ENCODE results near the gene TSC22D2.
A peak's percentile ranks its signal among the peaks of the same experiment; 100 is the strongest.
"Not testable (repeated sequence)": the region's sequence is repeated elsewhere in the genome, so short reads cannot be mapped to it uniquely, and the experiment has no call there.

The TSC22D2 gene

GRCh38 chr3:150495563-150496168, 87.6 kb downstream of the TSC22D2 start:
- Histone ChIP-seq H3K27me3 (ENCODE audit: insufficient read depth, low read depth, severe bottlenecking) (no peaks in the 10 kb centered on the region), H3K9me3 (ENCODE audit: severe bottlenecking) (peaks cover under 1% of the 10 kb centered on the region), H3K36me3 (no peaks in the 10 kb centered on the region), H3K4me3 (ENCODE audit: low read depth, low read length) (no peak overlapping the region), H3K27ac (no peak overlapping the region)
- TF ChIP-seq CTCF (IDR thresholded peaks at IDR 0.05; ENCODE audit: low read depth, low read length), result no peak
- DNase-seq, result no peak

- Histone ChIP-seq H3K9me3 (ENCODE audit: severe bottlenecking) (peaks cover 7% of the 10 kb centered on the region), H3K27ac (no peak overlapping the region), H3K36me3 (no peaks in the 10 kb centered on the region), H3K27me3 (ENCODE audit: insufficient read depth, low read depth, severe bottlenecking) (no peaks in the 10 kb centered on the region), H3K4me3 (ENCODE audit: low read depth, low read length) (no peak overlapping the region)
- DNase-seq, result no peak
- no peak for TF ChIP-seq CTCF (IDR thresholded peaks at IDR 0.05; ENCODE audit: low read depth, low read length)
Measured at GRCh38 chr3:150497956-150498355, 89.9 kb downstream of the TSC22D2 start.

GRCh38 chr3:150500960-150501359, 92.9 kb downstream of the TSC22D2 start:
- not testable (repeated sequence) for H3K36me3 ChIP-seq; H3K9me3 ChIP-seq (ENCODE audit: severe bottlenecking); H3K4me3 ChIP-seq (ENCODE audit: low read depth, low read length); DNase-seq; H3K27me3 ChIP-seq (ENCODE audit: insufficient read depth, low read depth, severe bottlenecking); H3K27ac ChIP-seq

GRCh38 chr3:150503402-150504099, 95.5 kb downstream of the TSC22D2 start:
- H3K36me3 ChIP-seq, result no peaks in the 10 kb centered on the region
- H3K4me3 ChIP-seq (ENCODE audit: low read depth, low read length), result no peak overlapping the region
- H3K27ac ChIP-seq, result no peak overlapping the region
- H3K27me3 ChIP-seq (ENCODE audit: insufficient read depth, low read depth, severe bottlenecking), result no peaks in the 10 kb centered on the region
- DNase-seq, result no peak
- H3K9me3 ChIP-seq (ENCODE audit: severe bottlenecking), result peaks cover 7% of the 10 kb centered on the region
- TF ChIP-seq CTCF (IDR thresholded peaks at IDR 0.05; ENCODE audit: low read depth, low read length), result 0 out of 2 replicates have a peak, but pooled peaks have one; percentile 16

GRCh38 chr3:150504483-150504882, 96.4 kb downstream of the TSC22D2 start:
- no peak overlapping the region for H3K4me3 ChIP-seq (ENCODE audit: low read depth, low read length)
- peaks cover 7% of the 10 kb centered on the region for H3K9me3 ChIP-seq (ENCODE audit: severe bottlenecking)
- no peak for DNase-seq
- H3K27ac ChIP-seq, result no peak overlapping the region
- H3K27me3 ChIP-seq (ENCODE audit: insufficient read depth, low read depth, severe bottlenecking), result no peaks in the 10 kb centered on the region
- TF ChIP-seq CTCF (IDR thresholded peaks at IDR 0.05; ENCODE audit: low read depth, low read length), result no peak
- no peaks in the 10 kb centered on the region for H3K36me3 ChIP-seq

- TF ChIP-seq CTCF (IDR thresholded peaks at IDR 0.05; ENCODE audit: low read depth, low read length), result no peak
- Histone ChIP-seq H3K36me3 (no peaks in the 10 kb centered on the region), H3K27ac (no peak overlapping the region), H3K9me3 (ENCODE audit: severe bottlenecking) (no peaks in the 10 kb centered on the region), H3K4me3 (ENCODE audit: low read depth, low read length) (no peak overlapping the region), H3K27me3 (ENCODE audit: insufficient read depth, low read depth, severe bottlenecking) (no peaks in the 10 kb centered on the region)
- DNase-seq, result no peak
Measured at GRCh38 chr3:150508401-150508800, 100.3 kb downstream of the TSC22D2 start.

Measured in WERI-Rb-1 (cell line).